ENCODE results near the gene WASHC4.

Gene WASHC4

DNA sequence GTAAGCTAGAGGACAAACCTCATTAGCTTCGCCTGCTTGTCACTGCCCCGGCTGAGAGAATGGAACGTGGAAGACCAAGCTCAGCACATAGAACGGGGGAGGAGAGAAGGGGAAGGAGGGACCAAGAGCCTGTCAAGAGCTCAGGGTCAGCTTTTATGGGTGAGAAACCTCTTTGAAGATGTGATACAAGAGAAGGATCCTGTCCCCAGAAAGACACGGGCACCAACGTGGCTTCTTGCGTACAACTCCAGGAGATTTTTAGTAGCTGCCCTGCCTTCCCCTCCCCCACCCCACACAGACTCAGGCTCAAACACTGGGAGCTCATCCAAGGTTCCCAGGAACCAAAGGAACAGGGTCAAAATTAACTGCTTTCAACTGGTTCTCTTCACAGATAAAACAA lies 93.8 kb downstream of the WASHC4 start:
- in situ Hi-C loops (cut with MboI; ENCODE audit: low pct_unique_long_range_greater_than_20kb, low sequenced_read_pairs, unreplicated experiment), result no loop called here
- no peak for DNase-seq (ENCODE audit: low spot score)
- TF ChIP-seq, protein P1, sequence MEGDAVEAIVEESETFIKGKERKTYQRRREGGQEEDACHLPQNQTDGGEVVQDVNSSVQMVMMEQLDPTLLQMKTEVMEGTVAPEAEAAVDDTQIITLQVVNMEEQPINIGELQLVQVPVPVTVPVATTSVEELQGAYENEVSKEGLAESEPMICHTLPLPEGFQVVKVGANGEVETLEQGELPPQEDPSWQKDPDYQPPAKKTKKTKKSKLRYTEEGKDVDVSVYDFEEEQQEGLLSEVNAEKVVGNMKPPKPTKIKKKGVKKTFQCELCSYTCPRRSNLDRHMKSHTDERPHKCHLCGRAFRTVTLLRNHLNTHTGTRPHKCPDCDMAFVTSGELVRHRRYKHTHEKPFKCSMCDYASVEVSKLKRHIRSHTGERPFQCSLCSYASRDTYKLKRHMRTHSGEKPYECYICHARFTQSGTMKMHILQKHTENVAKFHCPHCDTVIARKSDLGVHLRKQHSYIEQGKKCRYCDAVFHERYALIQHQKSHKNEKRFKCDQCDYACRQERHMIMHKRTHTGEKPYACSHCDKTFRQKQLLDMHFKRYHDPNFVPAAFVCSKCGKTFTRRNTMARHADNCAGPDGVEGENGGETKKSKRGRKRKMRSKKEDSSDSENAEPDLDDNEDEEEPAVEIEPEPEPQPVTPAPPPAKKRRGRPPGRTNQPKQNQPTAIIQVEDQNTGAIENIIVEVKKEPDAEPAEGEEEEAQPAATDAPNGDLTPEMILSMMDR (IDR thresholded peaks at IDR 0.05; ENCODE audit: extremely low read depth, insufficient read depth, missing control alignments), result no peak

DNA sequence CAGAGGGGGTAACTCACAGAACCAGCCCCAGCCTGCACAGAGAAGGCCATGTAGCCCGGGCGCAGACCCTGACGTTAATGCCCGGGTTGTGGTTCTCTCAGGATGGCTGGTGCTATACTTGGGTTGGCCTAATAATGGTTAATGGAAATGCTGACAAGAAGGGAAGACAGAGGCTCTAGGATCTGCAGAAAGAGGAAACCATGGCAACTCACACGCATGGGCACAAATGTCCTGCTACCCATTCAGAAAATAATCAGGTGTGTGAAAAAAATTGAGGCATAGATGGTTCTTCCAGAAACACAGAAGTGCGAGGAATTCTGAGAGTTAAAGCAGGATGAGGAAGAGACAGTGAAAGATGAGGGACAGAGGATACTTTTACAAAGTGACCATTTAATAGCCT lies 94.7 kb downstream of the WASHC4 start:
- in situ Hi-C loops (cut with MboI; ENCODE audit: low pct_unique_long_range_greater_than_20kb, low sequenced_read_pairs, unreplicated experiment), result no loop called here
- no peak for DNase-seq (ENCODE audit: low spot score)
- TF ChIP-seq, protein P1 (IDR thresholded peaks at IDR 0.05; ENCODE audit: extremely low read depth, insufficient read depth, missing control alignments), result no peak

DNA sequence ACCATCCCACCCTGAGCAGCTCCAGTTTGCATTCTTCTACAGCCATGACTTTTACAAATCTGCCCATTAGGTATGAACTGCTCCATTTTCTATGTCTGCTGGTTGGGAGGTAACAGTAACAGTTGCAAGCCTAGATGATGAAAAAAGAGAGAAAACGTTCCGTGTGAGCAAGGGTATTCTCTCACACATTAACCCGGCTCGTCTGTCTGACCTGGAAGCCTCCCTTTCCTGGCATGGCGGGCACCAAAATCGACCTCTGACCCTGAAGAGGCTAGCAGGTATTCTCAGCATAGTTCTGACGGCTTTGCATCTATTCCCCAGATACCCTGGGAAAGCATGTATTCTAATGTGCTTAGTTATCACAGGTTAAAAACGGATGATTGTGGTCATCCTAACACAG lies 96.6 kb downstream of the WASHC4 start:
- TF ChIP-seq, protein P1 (IDR thresholded peaks at IDR 0.05; ENCODE audit: extremely low read depth, insufficient read depth, missing control alignments), result no peak
- in situ Hi-C loops (cut with MboI; ENCODE audit: low pct_unique_long_range_greater_than_20kb, low sequenced_read_pairs, unreplicated experiment), result no loop called here

DNA sequence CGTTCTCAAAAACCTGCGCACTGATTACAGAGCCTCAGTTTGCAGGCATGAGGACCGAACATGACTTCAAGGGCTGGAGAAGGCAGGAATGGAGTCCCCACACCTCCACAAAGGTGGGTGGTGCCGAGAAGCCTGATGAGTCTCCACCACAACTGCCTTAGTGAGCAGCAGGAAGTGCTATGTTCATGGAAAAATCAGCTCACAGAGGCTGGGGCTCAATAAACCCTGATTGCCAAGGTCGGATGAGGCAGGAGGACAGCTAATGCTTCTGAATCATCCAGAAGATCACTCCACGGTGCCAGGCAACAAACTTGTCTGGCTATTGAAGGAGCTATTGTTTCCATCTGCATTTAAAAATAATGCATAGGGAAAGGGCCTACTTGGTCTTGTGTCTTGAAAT lies 97.4 kb downstream of the WASHC4 start:
- TF ChIP-seq, protein P1 (IDR thresholded peaks at IDR 0.05; ENCODE audit: extremely low read depth, insufficient read depth, missing control alignments), result no peak
- DNase-seq (ENCODE audit: low spot score), result no peak
- in situ Hi-C loops (cut with MboI; ENCODE audit: low pct_unique_long_range_greater_than_20kb, low sequenced_read_pairs, unreplicated experiment), result no loop called here

More for the DNA sequence above, 96.6 kb downstream of the WASHC4 start:
- DNase-seq (ENCODE audit: low spot score), result no peak

DNA sequence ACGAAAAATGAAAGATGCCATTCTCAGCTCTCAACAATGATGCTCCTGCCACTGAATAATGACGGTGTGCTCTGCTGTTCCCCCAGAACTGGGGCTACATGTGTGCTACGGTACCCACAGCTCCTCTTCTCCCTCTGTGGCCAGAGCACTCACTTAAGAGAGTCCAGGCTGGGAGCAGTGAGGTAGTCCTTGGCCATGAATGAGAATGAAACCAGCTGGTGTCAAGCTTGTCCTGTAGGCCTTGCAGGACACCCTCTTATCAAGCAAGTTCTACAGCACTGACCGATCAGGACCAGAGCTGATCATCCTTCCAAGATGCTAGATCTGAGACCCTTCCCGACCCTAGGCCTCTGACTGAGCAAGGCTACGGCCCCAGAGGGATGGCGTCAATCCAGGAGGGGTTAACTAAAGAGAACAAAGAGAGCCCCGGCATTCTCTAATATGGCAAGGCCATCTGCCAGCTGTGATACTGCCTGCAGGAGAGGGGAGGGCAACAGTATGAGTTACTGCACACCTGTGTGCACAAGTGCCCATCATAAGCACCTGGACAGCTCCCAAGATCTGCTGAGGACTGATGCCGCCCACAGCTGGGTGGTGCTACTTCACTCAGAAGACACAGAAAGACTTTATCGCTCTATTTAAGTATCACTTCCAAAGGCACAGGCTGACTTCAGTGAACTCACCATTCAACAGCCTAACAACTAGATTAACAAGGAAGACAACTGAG lies 98.0 kb downstream of the WASHC4 start:
- TF ChIP-seq, protein P1 (IDR thresholded peaks at IDR 0.05; ENCODE audit: extremely low read depth, insufficient read depth, missing control alignments), result no peak
- in situ Hi-C loops (cut with MboI; ENCODE audit: low pct_unique_long_range_greater_than_20kb, low sequenced_read_pairs, unreplicated experiment), result no loop called here
- no peak for DNase-seq (ENCODE audit: low spot score)

DNA sequence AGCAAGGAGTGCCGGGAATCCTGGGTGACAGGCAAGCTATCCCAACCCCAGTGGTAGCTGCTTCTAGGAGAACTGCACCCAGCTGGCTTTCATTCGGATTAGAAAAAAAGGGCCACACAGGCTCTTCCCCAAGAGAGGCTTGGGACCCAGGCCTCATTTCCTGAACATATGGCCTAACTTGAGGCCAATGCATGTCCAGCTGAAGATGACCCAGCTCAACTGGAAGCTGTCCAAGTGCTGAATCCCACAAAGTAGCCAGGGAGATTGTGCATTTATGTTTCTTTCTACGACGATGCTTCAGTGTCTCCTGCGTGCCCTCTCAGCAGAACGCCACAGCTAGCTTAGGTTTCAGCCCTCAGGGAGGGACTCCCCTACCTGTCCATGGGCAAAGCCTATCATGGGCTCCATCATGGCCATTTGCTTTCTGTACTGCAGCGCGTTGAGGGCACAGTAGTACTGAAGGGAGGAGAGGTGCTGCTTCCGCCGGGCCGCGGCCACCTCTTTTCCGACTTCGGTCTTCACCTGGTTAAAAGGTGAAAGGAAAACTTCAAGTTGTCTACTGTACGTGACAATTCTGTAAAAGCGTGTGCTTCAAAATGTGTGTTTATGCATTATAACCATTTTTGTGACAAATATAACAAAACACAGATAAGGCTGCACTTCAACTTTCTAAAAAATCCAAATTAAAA lies 99.3 kb downstream of the WASHC4 start:
- in situ Hi-C loops (cut with MboI; ENCODE audit: low pct_unique_long_range_greater_than_20kb, low sequenced_read_pairs, unreplicated experiment), result no loop called here
- no peak for DNase-seq (ENCODE audit: low spot score)
- TF ChIP-seq, protein P1 (IDR thresholded peaks at IDR 0.05; ENCODE audit: extremely low read depth, insufficient read depth, missing control alignments), result no peak

All from GM13977 (cell line).